Measurements from ENCODE around the gene SPECC1L. TPM values are rescaled to one million over a fixed set of nuclear protein-coding genes. Genes with fewer than 3 reads are reported as not detected.

The SPECC1L gene
- total and polyA plus RNA-seq, 10 of the 15 experiments (the other 5 are each of a cell fraction or from before 2014, with no cell fraction given), result 1.9 to 40.6 (median 19.1) TPM

GRCh38 chr22:24331468-24332440 is 61.1 kb downstream of the SPECC1L start (continued):
- TF ChIP-seq ATF3 (IDR thresholded peaks at IDR 0.05; ENCODE audit: borderline replicate concordance, extremely low read depth, low read depth, low read length), result no peak

- no TSS peak for BruUV-seq (replicated peaks)
- H2AFZ ChIP-seq (ENCODE audit: control insufficient read depth, low read depth, low read length), result no peak overlapping the region
- no peak overlapping the region for H3K4me3 ChIP-seq
- in situ Hi-C loops (cut with MboI), result no loop called here
- no peak overlapping the region for H3K9ac ChIP-seq (ENCODE audit: control insufficient read depth, insufficient read depth, low read length)
- H3K9me3 ChIP-seq (replicated peaks; ENCODE audit: control insufficient read depth, insufficient read depth, low read length), result no peaks in the 10 kb centered on the region
- ChIA-PET RAD21 (ENCODE audit: unreplicated experiment) (no interaction called here), POLR2A (no interaction called here), CTCF (interaction anchor here (0.7 to 2.4 kb wide), 4 partner anchors 11 to 169 kb away, joined by 3 to 8 read pairs (median 3); no protein-coding TSS in a partner anchor), SMC1A (ENCODE audit: uncharacterized antibody, unreplicated experiment) (interaction anchor here (0.6 to 1.6 kb wide), 6 partner anchors 10 to 190 kb away, joined by 3 to 6 read pairs (median 3); no protein-coding TSS in a partner anchor)
- no peaks in the 10 kb centered on the region for H3K4me1 ChIP-seq (ENCODE audit: control insufficient read depth, insufficient read depth, low read length)
- intact Hi-C loops (cut with micrococcal nuclease; ENCODE audit: unreplicated experiment), result no loop called here
- peaks cover 3 to 8% of the 10 kb centered on the region in 2 experiments; a peak in 3 of 4 replicates for H3K36me3 ChIP-seq (ENCODE audit: control insufficient read depth in 2 of 2, insufficient read depth in 2 of 2, low read length in 1 of 2)
- H3K27ac ChIP-seq (ENCODE audit: control insufficient read depth, insufficient read depth), result no peak overlapping the region
- 64% methylated on average over 2 of the region's 2 CpGs for WGBS (ENCODE audit: insufficient coverage, insufficient replicate concordance, low lambda C conversion rate, missing lambda C conversion rate)
- ATAC-seq, result no peak
- no peaks in the 10 kb centered on the region for H4K20me1 ChIP-seq (ENCODE audit: control insufficient read depth, insufficient read depth)
- no peaks in the 10 kb centered on the region for H3K27me3 ChIP-seq (replicated peaks in 1 of 2; ENCODE audit: control insufficient read depth in 2 of 2, insufficient read depth in 2 of 2, low read length in 1 of 2)
- TF ChIP-seq ASH2L (IDR thresholded peaks at IDR 0.05; ENCODE audit: borderline replicate concordance, low read depth) (no peak), BRCA1 (IDR thresholded peaks at IDR 0.05; ENCODE audit: low read depth, low read length) (no peak), NRF1 (conservative IDR thresholded peaks at IDR 0.05; ENCODE audit: low read depth, low read length) (no peak), ZBTB11 (CRISPR knock-in tag; IDR thresholded peaks at IDR 0.05) (no peak)
- no peak for DNase-seq (ENCODE audit: low read depth, low spot score)
- H3K4me2 ChIP-seq (ENCODE audit: control insufficient read depth, insufficient read depth), result no peak overlapping the region
- no peak for FAIRE-seq
- H3K79me2 ChIP-seq (ENCODE audit: control insufficient read depth, insufficient read depth, low read length), result no peaks in the 10 kb centered on the region
These were observed 62.7 kb downstream of the SPECC1L start for GRCh38 chr22:24333301-24333700.
